ENCODE measurements around the gene BAIAP2L1. TPM values are rescaled to one million over a fixed set of nuclear protein-coding genes. Genes with fewer than 3 reads are reported as not detected.
A peak's percentile ranks its signal among the peaks of the same experiment; 100 is the strongest.

BAIAP2L1 gene
- total RNA-seq, 4 donors from 2014 or later: 15.3 to 28.2 (median 19.8) TPM

GRCh38 chr7:98294798-98295382 lies 106.0 kb downstream of the BAIAP2L1 start:
- peak; percentile 83 to 84 for DNase-seq
- H3K4me1 ChIP-seq: peaks cover 28 to 41% of the 10 kb centered on the region in 2 donors
- intact Hi-C loops (cut with DNase I): loop anchor here (5.0 kb wide), 1 partner anchor 107 kb away; the partner anchor contains the start of gene BAIAP2L1
- no peaks in the 10 kb centered on the region for H3K27me3 ChIP-seq
- WGBS, 2 donors: 19 to 20% methylated on average over 2 to 8 of the region's 14 CpGs
- H3K9me3 ChIP-seq: no peaks in the 10 kb centered on the region
- H3K4me3 ChIP-seq (replicated peaks in 1 of 3): no peak overlapping the region
- TF ChIP-seq POLR2A (IDR thresholded peaks at IDR 0.05) (peak in 1 of 2 donors; percentile 2), CTCF (IDR thresholded peaks at IDR 0.05) (peak; percentile 34 to 88 (median 73))
- H3K27ac ChIP-seq: peak overlapping the region; percentile 72 to 87 (median 74)
- peaks cover 16 to 33% of the 10 kb centered on the region in 2 donors for H3K36me3 ChIP-seq

- no peak overlapping the region for H3K4me3 ChIP-seq (replicated peaks in 1 of 3)
- intact Hi-C loops (cut with DNase I): loop anchor here (5.0 kb wide), 1 partner anchor 108 kb away; the partner anchor contains the start of gene BAIAP2L1
- peaks cover 28 to 44% of the 10 kb centered on the region in 2 donors for H3K4me1 ChIP-seq
- peak overlapping the region; percentile 72 to 87 (median 74) for H3K27ac ChIP-seq
- peak; percentile 75 to 83 for DNase-seq
- peaks cover 16 to 34% of the 10 kb centered on the region in 2 donors for H3K36me3 ChIP-seq
- no peaks in the 10 kb centered on the region for H3K27me3 ChIP-seq
- WGBS, 2 donors: 35 to 43% methylated on average over 15 of the region's 15 CpGs
- TF ChIP-seq POLR2A (IDR thresholded peaks at IDR 0.05) (no peak), CTCF (IDR thresholded peaks at IDR 0.05) (no peak)
- no peaks in the 10 kb centered on the region for H3K9me3 ChIP-seq
Measured at GRCh38 chr7:98294326-98294725, 106.6 kb downstream of the BAIAP2L1 start.

GRCh38 chr7:98293746-98294145 lies 107.1 kb downstream of the BAIAP2L1 start:
- DNase-seq: no peak
- Histone ChIP-seq H3K4me1 (peaks cover 28 to 47% of the 10 kb centered on the region in 2 donors), H3K4me3 (replicated peaks in 1 of 3) (no peak overlapping the region), H3K9me3 (no peaks in the 10 kb centered on the region), H3K36me3 (peaks cover 16 to 36% of the 10 kb centered on the region in 2 donors), H3K27me3 (no peaks in the 10 kb centered on the region), H3K27ac (peak overlapping the region; percentile 54 to 87 (median 74))
- 89 to 93% methylated on average over 9 to 13 of the region's 13 CpGs for WGBS, 2 donors
- intact Hi-C loops (cut with DNase I): loop anchor here (5.0 kb wide), 1 partner anchor 109 kb away; the partner anchor contains the start of gene BAIAP2L1
- TF ChIP-seq CTCF (IDR thresholded peaks at IDR 0.05) (no peak), POLR2A (IDR thresholded peaks at IDR 0.05) (no peak)

- H3K4me1 ChIP-seq: peaks cover 28 to 48% of the 10 kb centered on the region in 2 donors
- H3K9me3 ChIP-seq: no peaks in the 10 kb centered on the region
- WGBS, 2 donors: 83 to 85% methylated on average over 17 of the region's 17 CpGs
- no peak for TF ChIP-seq CTCF (IDR thresholded peaks at IDR 0.05)
- no peak for TF ChIP-seq POLR2A (IDR thresholded peaks at IDR 0.05)
- H3K27ac ChIP-seq: no peak overlapping the region
- H3K36me3 ChIP-seq: peaks cover 20 to 36% of the 10 kb centered on the region in 2 donors
- H3K27me3 ChIP-seq: no peaks in the 10 kb centered on the region
- H3K4me3 ChIP-seq (replicated peaks in 1 of 3): no peak overlapping the region
- no peak for DNase-seq
- intact Hi-C loops (cut with DNase I): loop anchor here (5.0 kb wide), 1 partner anchor 109 kb away; the partner anchor contains the start of gene BAIAP2L1
Measured at GRCh38 chr7:98293265-98293664, 107.6 kb downstream of the BAIAP2L1 start.

- Histone ChIP-seq H3K27me3 (no peaks in the 10 kb centered on the region), H3K36me3 (peaks cover 22 to 36% of the 10 kb centered on the region in 2 donors), H3K27ac (no peak overlapping the region), H3K9me3 (no peaks in the 10 kb centered on the region), H3K4me1 (peaks cover 32 to 52% of the 10 kb centered on the region in 2 donors), H3K4me3 (replicated peaks in 1 of 3) (no peak overlapping the region)
- 82 to 86% methylated on average over 6 to 7 of the region's 7 CpGs for WGBS, 2 donors
- TF ChIP-seq POLR2A (IDR thresholded peaks at IDR 0.05) (no peak), CTCF (IDR thresholded peaks at IDR 0.05) (no peak)
- no peak for DNase-seq
- intact Hi-C loops (cut with DNase I): loop anchor here (5.0 kb wide), 1 partner anchor 111 kb away; the partner anchor contains the start of gene BAIAP2L1
Measured at GRCh38 chr7:98291717-98292116, 109.2 kb downstream of the BAIAP2L1 start.

Data from thyroid gland (tissue), 4 donors.